Transverse colon (tissue), 4 donors: ENCODE data around the gene MT1A. TPM values are rescaled to one million over a fixed set of nuclear protein-coding genes. Genes with fewer than 3 reads are reported as not detected.
"Not testable (repeated sequence)": the region's sequence is repeated elsewhere in the genome, so short reads cannot be mapped to it uniquely, and the experiment has no call there.

Experiments used
- DNase-seq: peaks from one replicate; pipeline ENCODE4 v3.0.0-alpha.2; 2019
- H3K27ac ChIP-seq, 4 donors: fragments of 200-600 bp; sonication (generic); 2 replicates each; pipeline ENCODE4 v1.5.1; 2016 to 2018; ENCODE audit warnings: inconsistent platforms in 4 of 4
- H3K27me3 ChIP-seq: fragments of 200-600 bp; sonication (generic); 2 replicates; pipeline ENCODE4 v1.5.1; 2017; ENCODE audit warnings: inconsistent platforms
- H3K36me3 ChIP-seq, 4 donors: fragments of 200-600 bp; sonication (generic); 2 replicates each; pipeline ENCODE4 v1.5.1; 2017 to 2019; ENCODE audit warnings: inconsistent platforms in 4 of 4
- H3K4me1 ChIP-seq, 4 donors: fragments of 200-600 bp; sonication (generic); 2 replicates each; pipeline ENCODE4 v1.5.1; 2017 to 2020; ENCODE audit warnings: inconsistent platforms in 4 of 4
- H3K4me3 ChIP-seq, 4 donors: fragments of 200-600 bp; sonication (generic); 1 replicate in 1 of 4; 2 replicates in 3 of 4; pipeline versions ENCODE4 v1.5.1 to v1.6.1; 2017 to 2019; ENCODE audit warnings: inconsistent platforms in 4 of 4
- H3K9me3 ChIP-seq, 2 donors: fragments of 200-600 bp; sonication (generic); 2 replicates each; pipeline ENCODE4 v1.5.1; 2017 to 2019; ENCODE audit warnings: inconsistent platforms in 2 of 2
- EP300 ChIP-seq: sonication (generic); formaldehyde crosslinking; IDR thresholded peaks from one replicate; pipeline ENCODE4 v1.6.1; 2017; ENCODE audit warnings: antibody characterized with exemption, low read depth
- POLR2A ChIP-seq: fragments of 450-650 bp; IDR thresholded peaks from one replicate; pipeline ENCODE4 v1.6.1; 2016; ENCODE audit warnings: antibody characterized with exemption, mild to moderate bottlenecking, moderate library complexity
- POLR2AphosphoS5 ChIP-seq, 3 donors: sonication (generic); formaldehyde crosslinking; IDR thresholded peaks; one replicate each; pipeline ENCODE4 v1.6.1; 2016; ENCODE audit warnings: antibody characterized with exemption in 3 of 3
- WGBS, 2 donors: methylation state at CpG; one replicate each; pipeline ENCODE4 v1.1.5; 2018; ENCODE audit warnings: low coverage in 1 of 2; 5-methylcytosine and 5-hydroxymethylcytosine counted together
- in situ Hi-C, 4 donors: fragments of 200-750 bp; cut with MboI; loops; one replicate each; pipeline versions ENCODE4 v1.15.0 to v1.15.1; 2017; ENCODE audit warnings: low sequenced_read_pairs in 3 of 4, low pct_ligation_motif_present in 1 of 4, low pct_unique_long_range_greater_than_20kb in 1 of 4
- intact Hi-C: fragments of 100-400 bp; cut with DNase I; formaldehyde crosslinking; loops from one replicate; pipeline ENCODE4 v1.15.1; 2023; ENCODE audit warnings: low total_unique reads
- total RNA-seq, 4 donors: library from RNA; depleted of rRNA; stranded (reverse); fragments of >200 nt; gene quantifications; one replicate each; pipeline ENCODE4 v1.1.0, GENCODE V29; 2016
- TF ChIP-seq, protein P1 (sequence below), 5 experiments: fragments of 200-600 bp in 3 of 5; fragments of 450-650 bp in 2 of 5; sonication (generic) in 3 of 5; IDR thresholded peaks; 1 replicate in 2 of 5; 2 replicates in 3 of 5; pipeline ENCODE4 v1.5.1; 2016 to 2017; ENCODE audit warnings: antibody characterized with exemption in 5 of 5, inconsistent platforms in 3 of 5, mild to moderate bottlenecking in 2 of 5, moderate library complexity in 1 of 5

The MT1A gene
- total RNA-seq, 4 donors from 2014 or later: 4.4 to 35.2 (median 4.9) TPM; not detected in 1

GRCh38 chr16:56673921-56674320 lies 35.5 kb downstream of the MT1A start:
- Histone ChIP-seq H3K27ac (no peak overlapping the region), H3K4me3 (no peak overlapping the region), H3K4me1 (peaks cover 5 to 23% (median 15%) of the 10 kb centered on the region in 4 donors), H3K36me3 (no peaks in the 10 kb centered on the region), H3K9me3 (no peaks in the 10 kb centered on the region), H3K27me3 (peaks cover 60% of the 10 kb centered on the region)
- DNase-seq: peak; percentile 30
- in situ Hi-C loops (no loop called here), intact Hi-C loops (no loop called here)
- TF ChIP-seq, protein P1, sequence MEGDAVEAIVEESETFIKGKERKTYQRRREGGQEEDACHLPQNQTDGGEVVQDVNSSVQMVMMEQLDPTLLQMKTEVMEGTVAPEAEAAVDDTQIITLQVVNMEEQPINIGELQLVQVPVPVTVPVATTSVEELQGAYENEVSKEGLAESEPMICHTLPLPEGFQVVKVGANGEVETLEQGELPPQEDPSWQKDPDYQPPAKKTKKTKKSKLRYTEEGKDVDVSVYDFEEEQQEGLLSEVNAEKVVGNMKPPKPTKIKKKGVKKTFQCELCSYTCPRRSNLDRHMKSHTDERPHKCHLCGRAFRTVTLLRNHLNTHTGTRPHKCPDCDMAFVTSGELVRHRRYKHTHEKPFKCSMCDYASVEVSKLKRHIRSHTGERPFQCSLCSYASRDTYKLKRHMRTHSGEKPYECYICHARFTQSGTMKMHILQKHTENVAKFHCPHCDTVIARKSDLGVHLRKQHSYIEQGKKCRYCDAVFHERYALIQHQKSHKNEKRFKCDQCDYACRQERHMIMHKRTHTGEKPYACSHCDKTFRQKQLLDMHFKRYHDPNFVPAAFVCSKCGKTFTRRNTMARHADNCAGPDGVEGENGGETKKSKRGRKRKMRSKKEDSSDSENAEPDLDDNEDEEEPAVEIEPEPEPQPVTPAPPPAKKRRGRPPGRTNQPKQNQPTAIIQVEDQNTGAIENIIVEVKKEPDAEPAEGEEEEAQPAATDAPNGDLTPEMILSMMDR (IDR thresholded peaks at IDR 0.05): peak; percentile 53 to 60 (median 59)
- no peak for TF ChIP-seq EP300
- WGBS, 2 donors: 52% methylated on average over 12 of the region's 12 CpGs; no CpG with 5 or more reads in 1 of the 2 donors

DNA sequence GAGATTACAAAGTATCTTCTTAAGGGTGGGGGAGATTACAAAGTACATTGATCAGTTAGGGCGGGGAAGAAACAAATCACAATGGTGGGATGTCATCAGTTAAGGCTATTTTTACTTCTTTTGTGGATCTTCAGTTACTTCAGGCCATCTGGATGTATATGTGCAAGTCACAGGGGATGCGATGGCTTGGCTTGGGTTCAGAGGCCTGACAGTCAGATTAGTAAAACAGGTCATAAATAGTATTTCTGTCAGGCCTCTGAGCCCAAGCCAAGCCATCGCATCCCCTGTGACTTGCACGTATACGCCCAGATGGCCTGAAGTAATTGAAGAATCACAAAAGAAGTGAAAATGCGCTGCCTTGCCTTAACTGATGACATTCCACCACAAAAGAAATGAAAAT lies 36.1 kb downstream of the MT1A start:
- in situ Hi-C loops, intact Hi-C loops: not testable (repeated sequence)
- H3K27me3 ChIP-seq: peaks cover 54% of the 10 kb centered on the region

GRCh38 chr16:56675685-56676210 lies 37.3 kb downstream of the MT1A start:
- H3K27ac ChIP-seq: peak overlapping the region in 1 of 4 donors; percentile 14
- peak overlapping the region in 3 of 4 donors; percentile 25 to 49 (median 30) for H3K4me3 ChIP-seq
- TF ChIP-seq POLR2AphosphoS5 (IDR thresholded peaks at IDR 0.05) (peak in 1 of 3 donors; percentile 37), EP300 (no peak), POLR2A (peak; percentile 63)
- TF ChIP-seq, protein P1 (IDR thresholded peaks at IDR 0.05): no peak
- H3K4me1 ChIP-seq: peaks cover 0 to 11% (median 7%) of the 10 kb centered on the region in 4 donors
- WGBS, 2 donors: 0 to 13% methylated on average over 3 to 32 of the region's 32 CpGs
- H3K36me3 ChIP-seq: no peaks in the 10 kb centered on the region
- H3K9me3 ChIP-seq: no peaks in the 10 kb centered on the region
- H3K27me3 ChIP-seq: peaks cover 42% of the 10 kb centered on the region
- in situ Hi-C loops: no loop called here
- peak; percentile 19 for DNase-seq
- intact Hi-C loops: no loop called here

More for the DNA sequence above, 36.1 kb downstream of the MT1A start:
- H3K27ac ChIP-seq, H3K36me3 ChIP-seq, DNase-seq, H3K9me3 ChIP-seq, H3K4me3 ChIP-seq: not testable (repeated sequence)
- H3K4me1 ChIP-seq: peaks cover under 1 to 16% (median 12%) of the 10 kb centered on the region in 4 donors
- WGBS, 2 donors: 88 to 96% methylated on average over 2 to 6 of the region's 6 CpGs

GRCh38 chr16:56677474-56677873 lies 39.0 kb downstream of the MT1A start:
- Histone ChIP-seq H3K9me3 (no peaks in the 10 kb centered on the region), H3K4me3 (no peak overlapping the region), H3K4me1 (peaks cover 0 to 17% (median 7%) of the 10 kb centered on the region in 4 donors), H3K27me3 (peaks cover 26% of the 10 kb centered on the region), H3K27ac (no peak overlapping the region), H3K36me3 (no peaks in the 10 kb centered on the region)
- no peak for DNase-seq
- intact Hi-C loops (no loop called here), in situ Hi-C loops (no loop called here)
- TF ChIP-seq POLR2A (no peak), EP300 (no peak), POLR2AphosphoS5 (IDR thresholded peaks at IDR 0.05) (no peak)
- TF ChIP-seq, protein P1 (IDR thresholded peaks at IDR 0.05): no peak
- WGBS, 2 donors: 81% methylated on average over 3 of the region's 3 CpGs; no CpG with 5 or more reads in 1 of the 2 donors
